ENCODE results near the gene LRRC27. TPM values are rescaled to one million over a fixed set of nuclear protein-coding genes. Genes with fewer than 3 reads are reported as not detected.

The LRRC27 gene
- total and polyA plus RNA-seq, 4 experiments from 2014 or later: 0.90 to 3.8 (median 3.0) TPM

- Mint-ChIP-seq H3K27me3 (no peaks in the 10 kb centered on the region), H3K9me3 (no peaks in the 10 kb centered on the region), H3K36me3 (peaks cover 0 to 12% of the 10 kb centered on the region in 2 donors), H3K4me1 (peaks cover 3 to 23% (median 10%) of the 10 kb centered on the region in 4 donors), H3K4me3 (no peak overlapping the region), H3K27ac (peak overlapping the region in 3 of 7 donors; percentile 56 to 89 (median 62))
- DNase-seq: no peak
- Histone ChIP-seq H3K4me3 (ENCODE audit: low read length in 2 of 2) (no peak overlapping the region), H3K4me1 (ENCODE audit: insufficient read depth, low read length) (peaks cover 4% of the 10 kb centered on the region), H3K27me3 (ENCODE audit: insufficient read depth, low read length) (no peaks in the 10 kb centered on the region), H3K27ac (ENCODE audit: low read depth, low read length) (no peak overlapping the region), H3K36me3 (ENCODE audit: insufficient read depth, low read length) (no peaks in the 10 kb centered on the region), H3K9me3 (ENCODE audit: control insufficient read depth in 1 of 2, low read length in 2 of 2) (no peaks in the 10 kb centered on the region)
- intact Hi-C loops (cut with micrococcal nuclease): no loop called here
- ChIA-PET CTCF (ENCODE audit: partially characterized antibody) (no interaction called here), POLR2A (ENCODE audit: partially characterized antibody) (no interaction called here)
Measured at GRCh38 chr10:132409667-132410028, 77.7 kb downstream of the LRRC27 start.

GRCh38 chr10:132410056-132410778 is 78.2 kb downstream of the LRRC27 start:
- H3K27ac ChIP-seq (ENCODE audit: low read depth, low read length): no peak overlapping the region
- CTCF ChIA-PET (ENCODE audit: partially characterized antibody): no interaction called here

GRCh38 chr10:132410779-132411532 is 79.0 kb downstream of the LRRC27 start:
- Mint-ChIP-seq H3K9me3 (no peaks in the 10 kb centered on the region), H3K4me1 (peaks cover 11 to 26% (median 14%) of the 10 kb centered on the region in 4 donors), H3K27me3 (no peaks in the 10 kb centered on the region), H3K4me3 (no peak overlapping the region), H3K27ac (peak overlapping the region in 1 of 7 donors; percentile 41), H3K36me3 (peaks cover 8 to 14% of the 10 kb centered on the region in 2 donors)
- no peak overlapping the region for H3K4me3 ChIP-seq (ENCODE audit: low read length in 2 of 2)
- no peaks in the 10 kb centered on the region for H3K36me3 ChIP-seq (ENCODE audit: insufficient read depth, low read length)
- H3K27me3 ChIP-seq (ENCODE audit: insufficient read depth, low read length): no peaks in the 10 kb centered on the region
- DNase-seq: no peak
- H3K4me1 ChIP-seq (ENCODE audit: insufficient read depth, low read length): peaks cover 4% of the 10 kb centered on the region
- ChIA-PET CTCF (ENCODE audit: partially characterized antibody) (no interaction called here), POLR2A (ENCODE audit: partially characterized antibody) (no interaction called here)
- H3K27ac ChIP-seq (ENCODE audit: low read depth, low read length): no peak overlapping the region
- H3K9me3 ChIP-seq (ENCODE audit: control insufficient read depth in 1 of 2, low read length in 2 of 2): no peaks in the 10 kb centered on the region
- intact Hi-C loops (cut with micrococcal nuclease): no loop called here

More at GRCh38 chr10:132410056-132410778, 78.2 kb downstream of the LRRC27 start:
- Histone ChIP-seq H3K9me3 (ENCODE audit: control insufficient read depth in 1 of 2, low read length in 2 of 2) (no peaks in the 10 kb centered on the region), H3K4me1 (ENCODE audit: insufficient read depth, low read length) (peaks cover 4% of the 10 kb centered on the region), H3K27me3 (ENCODE audit: insufficient read depth, low read length) (no peaks in the 10 kb centered on the region), H3K4me3 (ENCODE audit: low read length in 2 of 2) (no peak overlapping the region), H3K36me3 (ENCODE audit: insufficient read depth, low read length) (no peaks in the 10 kb centered on the region)
- peaks cover 3 to 16% of the 10 kb centered on the region in 2 donors for H3K36me3 Mint-ChIP-seq
- no peaks in the 10 kb centered on the region for H3K27me3 Mint-ChIP-seq
- H3K27ac Mint-ChIP-seq: peak overlapping the region in 2 of 7 donors; percentile 62 to 89
- intact Hi-C loops (cut with micrococcal nuclease): no loop called here
- no peak for DNase-seq
- POLR2A ChIA-PET (ENCODE audit: partially characterized antibody): no interaction called here
- peaks cover 7 to 26% (median 12%) of the 10 kb centered on the region in 4 donors for H3K4me1 Mint-ChIP-seq
- no peaks in the 10 kb centered on the region for H3K9me3 Mint-ChIP-seq
- H3K4me3 Mint-ChIP-seq: no peak overlapping the region

GRCh38 chr10:132411561-132412253 is 79.7 kb downstream of the LRRC27 start:
- Mint-ChIP-seq H3K4me3 (no peak overlapping the region), H3K4me1 (peaks cover 11 to 21% (median 14%) of the 10 kb centered on the region in 4 donors), H3K36me3 (peaks cover 8 to 12% of the 10 kb centered on the region in 2 donors), H3K27me3 (no peaks in the 10 kb centered on the region), H3K27ac (peak overlapping the region in 2 of 7 donors; percentile 25 to 52), H3K9me3 (no peaks in the 10 kb centered on the region)
- POLR2A ChIA-PET (ENCODE audit: partially characterized antibody): no interaction called here
- no peaks in the 10 kb centered on the region for H3K9me3 ChIP-seq (ENCODE audit: control insufficient read depth in 1 of 2, low read length in 2 of 2)
- no peak for DNase-seq
- intact Hi-C loops (cut with micrococcal nuclease): no loop called here
- no peak overlapping the region for H3K27ac ChIP-seq (ENCODE audit: low read depth, low read length)
- no peaks in the 10 kb centered on the region for H3K36me3 ChIP-seq (ENCODE audit: insufficient read depth, low read length)
- H3K4me1 ChIP-seq (ENCODE audit: insufficient read depth, low read length): peaks cover 4% of the 10 kb centered on the region
- H3K27me3 ChIP-seq (ENCODE audit: insufficient read depth, low read length): no peaks in the 10 kb centered on the region
- H3K4me3 ChIP-seq (ENCODE audit: low read length in 2 of 2): no peak overlapping the region
- CTCF ChIA-PET (ENCODE audit: partially characterized antibody): no interaction called here

DNA sequence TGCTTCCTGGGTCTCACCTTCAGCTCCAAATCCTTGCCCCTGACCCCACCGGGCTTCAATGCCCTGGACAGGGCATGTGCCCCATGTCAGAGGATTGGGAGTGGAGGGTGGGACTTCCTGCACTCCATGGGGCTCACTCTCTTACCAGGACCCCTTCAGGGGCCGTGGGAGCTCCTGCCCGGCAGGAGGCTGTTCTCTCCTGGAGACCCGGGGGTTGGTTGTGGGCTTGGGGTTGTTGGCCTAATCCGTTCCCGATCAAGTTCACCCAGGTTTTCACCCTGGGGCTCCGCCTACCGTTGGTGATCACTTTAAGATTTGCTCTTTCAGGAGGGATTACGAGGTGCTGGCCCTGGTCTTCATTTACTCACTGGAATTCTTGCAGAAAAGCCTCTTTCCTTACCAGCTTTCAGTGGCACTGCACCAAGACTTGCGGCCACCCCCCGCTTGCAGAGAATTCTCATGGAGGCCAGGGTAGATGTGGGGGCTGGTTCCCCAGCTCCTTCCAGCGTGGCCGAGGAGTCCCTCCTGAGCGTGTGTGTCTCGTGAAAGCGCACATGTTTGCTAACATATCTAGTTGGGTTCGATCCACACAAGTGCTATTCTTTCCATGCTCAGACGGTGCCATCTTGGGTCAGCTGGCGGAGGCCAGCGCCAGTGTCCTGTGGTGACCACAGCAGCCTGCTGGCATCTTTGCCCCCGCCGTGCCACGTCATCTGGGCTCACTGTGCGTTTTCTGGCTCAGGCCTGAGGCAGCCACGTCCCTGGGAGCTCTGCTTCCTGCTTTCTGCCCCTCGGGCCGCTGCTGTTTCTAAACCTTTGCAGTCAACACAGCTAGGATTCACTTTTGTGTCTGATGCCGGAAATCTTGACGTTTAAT is 80.6 kb downstream of the LRRC27 start:
- ChIA-PET POLR2A (ENCODE audit: partially characterized antibody) (no interaction called here), CTCF (ENCODE audit: partially characterized antibody) (interaction anchor here (1.6 kb wide), 1 partner anchor 47 kb away, joined by 3 read pairs; no protein-coding TSS in a partner anchor)
- Mint-ChIP-seq H3K4me3 (no peak overlapping the region), H3K27ac (peak overlapping the region in 2 of 7 donors; percentile 12 to 25), H3K9me3 (no peaks in the 10 kb centered on the region), H3K36me3 (peaks cover 8 to 11% of the 10 kb centered on the region in 2 donors), H3K27me3 (no peaks in the 10 kb centered on the region), H3K4me1 (peaks cover 11 to 19% (median 14%) of the 10 kb centered on the region in 4 donors)
- Histone ChIP-seq H3K4me3 (ENCODE audit: low read length in 2 of 2) (no peak overlapping the region), H3K27me3 (ENCODE audit: insufficient read depth, low read length) (no peaks in the 10 kb centered on the region), H3K9me3 (ENCODE audit: control insufficient read depth in 1 of 2, low read length in 2 of 2) (no peaks in the 10 kb centered on the region), H3K27ac (ENCODE audit: low read depth, low read length) (no peak overlapping the region), H3K4me1 (ENCODE audit: insufficient read depth, low read length) (peaks cover 4% of the 10 kb centered on the region), H3K36me3 (ENCODE audit: insufficient read depth, low read length) (no peaks in the 10 kb centered on the region)
- no peak for DNase-seq
- intact Hi-C loops (cut with micrococcal nuclease): no loop called here

- intact Hi-C loops (cut with micrococcal nuclease): no loop called here
- Mint-ChIP-seq H3K27me3 (no peaks in the 10 kb centered on the region), H3K27ac (no peak overlapping the region), H3K4me1 (peaks cover 9 to 17% (median 11%) of the 10 kb centered on the region in 4 donors), H3K4me3 (no peak overlapping the region), H3K9me3 (no peaks in the 10 kb centered on the region), H3K36me3 (peaks cover 8 to 11% of the 10 kb centered on the region in 2 donors)
- DNase-seq: no peak
- Histone ChIP-seq H3K36me3 (ENCODE audit: insufficient read depth, low read length) (no peaks in the 10 kb centered on the region), H3K9me3 (ENCODE audit: control insufficient read depth in 1 of 2, low read length in 2 of 2) (no peaks in the 10 kb centered on the region), H3K27me3 (ENCODE audit: insufficient read depth, low read length) (no peaks in the 10 kb centered on the region), H3K4me3 (ENCODE audit: low read length in 2 of 2) (no peak overlapping the region), H3K4me1 (ENCODE audit: insufficient read depth, low read length) (no peaks in the 10 kb centered on the region), H3K27ac (ENCODE audit: low read depth, low read length) (no peak overlapping the region)
- ChIA-PET CTCF (ENCODE audit: partially characterized antibody) (interaction anchor here (1.6 kb wide), 1 partner anchor 46 kb away, joined by 3 read pairs; no protein-coding TSS in a partner anchor), POLR2A (ENCODE audit: partially characterized antibody) (no interaction called here)
Measured at GRCh38 chr10:132413226-132414205, 81.5 kb downstream of the LRRC27 start.

All from CD4-positive, alpha-beta memory T cell (primary cell).